PC-3 (cell line): Measurements from ENCODE around the gene CYP4F3. TPM values are rescaled to one million over a fixed set of nuclear protein-coding genes. Genes with fewer than 3 reads are reported as not detected.

Experiments
- ATAC-seq: fragments of 200-7000 bp; cut with Tn5 transposase; 2 replicates; pipeline ENCODE4 v1.9.1; 2020; ENCODE audit warnings: mild to moderate bottlenecking, moderate library complexity
- BruUV-seq: library from RNA; stranded (reverse); fragments of 400-500 nt; replicated peaks from 2 replicates; lab custom pipeline; 2021; lab: Mats Ljungman, UMichigan
- CTCF ChIA-PET: fragments of 300-600 bp; sonication (Branson Sonifier 250); formaldehyde crosslinking; loops from one replicate; lab custom pipeline; 2022; ENCODE audit warnings: antibody characterized with exemption; lab: Charles Lee
- POLR2A ChIA-PET: fragments of 300-600 bp; sonication (Branson Sonifier 250); formaldehyde crosslinking; loops from one replicate; lab custom pipeline; 2022; ENCODE audit warnings: antibody characterized with exemption; ENCODE audit not compliant: unreplicated experiment; lab: Charles Lee
- DNase-seq: peaks from one replicate; pipeline ENCODE4 v3.0.0-alpha.2; 2015
- H2AFZ ChIP-seq: fragments of 300-600 bp; sonication (generic); 2 replicates; pipeline ENCODE4 v1.6.0; 2016; ENCODE audit warnings: antibody characterized with exemption, low read length
- H3F3A ChIP-seq: fragments of 300-600 bp; sonication (generic); one replicate; pipeline ENCODE4 v1.6.0; 2017; ENCODE audit warnings: antibody characterized with exemption, low read length, control low read depth, mild to moderate bottlenecking; ENCODE audit not compliant: unreplicated experiment
- H3K27ac ChIP-seq: fragments of 300-600 bp; sonication (generic); 2 replicates; pipeline ENCODE4 v1.5.1; 2016; ENCODE audit warnings: mild to moderate bottlenecking, low read length
- H3K27me3 ChIP-seq: fragments of 300-600 bp; sonication (generic); 2 replicates; pipeline ENCODE4 v1.6.1; 2016; ENCODE audit warnings: low read length, mixed read lengths
- H3K36me3 ChIP-seq: fragments of 300-600 bp; sonication (generic); 2 replicates; pipeline ENCODE4 v1.6.1; 2016; ENCODE audit warnings: low read depth, mixed run types, low read length, mixed read lengths
- H3K4me1 ChIP-seq: fragments of 300-600 bp; sonication (generic); 2 replicates; pipeline ENCODE4 v1.5.1; 2016; ENCODE audit warnings: low read length; ENCODE audit not compliant: insufficient read depth
- H3K4me2 ChIP-seq: fragments of 300-600 bp; sonication (generic); 2 replicates; pipeline ENCODE4 v1.6.0; 2016; ENCODE audit warnings: low read length
- H3K4me3 ChIP-seq: fragments of 300-600 bp; sonication (generic); 2 replicates; pipeline ENCODE4 v1.5.1; 2016; ENCODE audit warnings: mild to moderate bottlenecking, low read length, mixed read lengths
- H3K79me2 ChIP-seq: fragments of 300-600 bp; sonication (generic); 2 replicates; pipeline ENCODE4 v1.6.1; 2017; ENCODE audit warnings: low read length, mixed read lengths
- H3K9ac ChIP-seq: fragments of 300-600 bp; sonication (generic); 2 replicates; pipeline ENCODE4 v1.6.0; 2016; ENCODE audit warnings: mild to moderate bottlenecking, low read length
- H3K9me2 ChIP-seq: fragments of 300-600 bp; sonication (generic); replicated peaks from 2 replicates; pipeline ENCODE4 v1.6.1; 2016; ENCODE audit warnings: mixed run types, low read length, mixed read lengths
- H3K9me3 ChIP-seq: fragments of 300-600 bp; sonication (generic); 2 replicates; pipeline ENCODE4 v1.6.1; 2016; ENCODE audit warnings: low read length, mixed read lengths
- H4K20me1 ChIP-seq: fragments of 300-600 bp; sonication (generic); 2 replicates; pipeline ENCODE4 v1.6.1; 2016; ENCODE audit warnings: low read length, mixed read lengths
- CTCF ChIP-seq: fragments of 300-600 bp; sonication (generic); conservative IDR thresholded peaks from 2 replicates; pipeline ENCODE4 v1.5.1; 2017; ENCODE audit warnings: antibody characterized with exemption, low read depth, mild to moderate bottlenecking, low read length
- EZH2 ChIP-seq: fragments of 300-600 bp; sonication (generic); IDR thresholded peaks from one replicate; pipeline ENCODE4 v1.6.1; 2017; ENCODE audit warnings: antibody characterized with exemption, mild to moderate bottlenecking, low read length; ENCODE audit not compliant: unreplicated experiment
- EZH2phosphoT487 ChIP-seq: fragments of 300-600 bp; sonication (generic); IDR thresholded peaks from 2 replicates; pipeline ENCODE4 v1.6.1; 2018; ENCODE audit warnings: mild to moderate bottlenecking, antibody characterized with exemption, low read length, borderline replicate concordance
- intact Hi-C: fragments of 100-400 bp; cut with micrococcal nuclease; formaldehyde crosslinking; loops from 2 replicates; pipeline ENCODE4 v1.9.0; 2023
- total RNA-seq: library from RNA; depleted of rRNA; stranded (reverse); fragments of >200 nt; gene quantifications from 2 replicates; pipeline ENCODE4 v1.2.3, GENCODE V29; 2014; rRNA removed

Gene CYP4F3
- total RNA-seq, 1 experiment from 2014 or later, result not detected

GRCh38 chr19:15701757-15702533 lies 61.2 kb downstream of the CYP4F3 start:
- no peaks in the 10 kb centered on the region for H3F3A ChIP-seq
- H4K20me1 ChIP-seq, result no peaks in the 10 kb centered on the region
- DNase-seq (no peak), ATAC-seq (no peak)
- no TSS peak for BruUV-seq
- H3K4me3 ChIP-seq, result no peak overlapping the region
- no peak overlapping the region for H2AFZ ChIP-seq
- no peak overlapping the region for H3K9ac ChIP-seq
- no peaks in the 10 kb centered on the region for H3K79me2 ChIP-seq
- intact Hi-C loops, result no loop called here
- POLR2A ChIA-PET, result no interaction called here
- no peak overlapping the region for H3K4me2 ChIP-seq
- H3K36me3 ChIP-seq, result no peaks in the 10 kb centered on the region
- CTCF ChIA-PET, result no interaction called here
- TF ChIP-seq CTCF (no peak), EZH2 (no peak), EZH2phosphoT487 (no peak)
- H3K4me1 ChIP-seq, result no peaks in the 10 kb centered on the region
- no peaks in the 10 kb centered on the region for H3K9me3 ChIP-seq
- no peaks in the 10 kb centered on the region for H3K9me2 ChIP-seq
- no peak overlapping the region for H3K27ac ChIP-seq
- peaks cover 33% of the 10 kb centered on the region for H3K27me3 ChIP-seq

- TF ChIP-seq CTCF (no peak), EZH2phosphoT487 (no peak), EZH2 (no peak)
- no peak overlapping the region for H3K4me3 ChIP-seq
- ChIA-PET CTCF (no interaction called here), POLR2A (no interaction called here)
- no peaks in the 10 kb centered on the region for H3K79me2 ChIP-seq
- intact Hi-C loops, result no loop called here
- no peak overlapping the region for H2AFZ ChIP-seq
- H3F3A ChIP-seq, result no peaks in the 10 kb centered on the region
- peaks cover 27% of the 10 kb centered on the region for H3K27me3 ChIP-seq
- H3K36me3 ChIP-seq, result no peaks in the 10 kb centered on the region
- H4K20me1 ChIP-seq, result no peaks in the 10 kb centered on the region
- no peaks in the 10 kb centered on the region for H3K4me1 ChIP-seq
- no peaks in the 10 kb centered on the region for H3K9me3 ChIP-seq
- no peak overlapping the region for H3K9ac ChIP-seq
- H3K27ac ChIP-seq, result no peak overlapping the region
- no peak overlapping the region for H3K4me2 ChIP-seq
- DNase-seq, result peak; percentile 42
- BruUV-seq, result no TSS peak
- no peaks in the 10 kb centered on the region for H3K9me2 ChIP-seq
- ATAC-seq, result no peak
These were observed 61.8 kb downstream of the CYP4F3 start for GRCh38 chr19:15702534-15702930.

Other genes with a start within 250 kb of the CYP4F3 start
- 97.9 and 137 TPM in 2 replicates for gene AKAP8L, start 221.9 kb upstream of the CYP4F3 start, total RNA-seq
- gene WIZ, start 190.9 kb upstream of the CYP4F3 start, total RNA-seq, result 30.9 and 35.1 TPM in 2 replicates
- gene RASAL3, start 176.4 kb upstream of the CYP4F3 start, total RNA-seq, result not detected in 2 replicates
- gene PGLYRP2, start 161.4 kb upstream of the CYP4F3 start, total RNA-seq, result not detected in 2 replicates
- 0.07 TPM in 1 of 2 replicates, not detected in the other for gene CYP4F22, start 132.4 kb upstream of the CYP4F3 start, total RNA-seq
- not detected in 2 replicates for gene CYP4F8, start 25.7 kb upstream of the CYP4F3 start, total RNA-seq
- gene CYP4F12, start 32.2 kb downstream of the CYP4F3 start, total RNA-seq, result not detected in 2 replicates
- not detected in 2 replicates for gene OR10H2, start 87.1 kb downstream of the CYP4F3 start, total RNA-seq
- not detected in 2 replicates for gene OR10H3, start 97.1 kb downstream of the CYP4F3 start, total RNA-seq
- not detected in 2 replicates for gene OR10H5, start 146.8 kb downstream of the CYP4F3 start, total RNA-seq
- not detected in 2 replicates for gene OR10H1, start 174.8 kb downstream of the CYP4F3 start, total RNA-seq